GM13977 (cell line): ENCODE data around the gene MORF4L1.
A peak's percentile ranks its signal among the peaks of the same experiment; 100 is the strongest.

Experiments used
- DNase-seq: peaks from one replicate; pipeline ENCODE4 v3.0.0; 2012; ENCODE audit warnings: low spot score
- in situ Hi-C: fragments of 300-500 bp; cut with MboI; formaldehyde crosslinking; loops from one replicate; pipeline ENCODE4 v1.12.0; 2022; ENCODE audit warnings: low sequenced_read_pairs, low pct_unique_long_range_greater_than_20kb, mixed read lengths, inconsistent platforms; ENCODE audit not compliant: unreplicated experiment
- TF ChIP-seq, protein P1 (sequence below): IDR thresholded peaks from 2 replicates; pipeline ENCODE4 v1.5.1; 2012; ENCODE audit warnings: mild to moderate bottlenecking, control low read depth; ENCODE audit not compliant: insufficient read depth; ENCODE audit errors: extremely low read depth, missing control alignments

Gene MORF4L1

DNA sequence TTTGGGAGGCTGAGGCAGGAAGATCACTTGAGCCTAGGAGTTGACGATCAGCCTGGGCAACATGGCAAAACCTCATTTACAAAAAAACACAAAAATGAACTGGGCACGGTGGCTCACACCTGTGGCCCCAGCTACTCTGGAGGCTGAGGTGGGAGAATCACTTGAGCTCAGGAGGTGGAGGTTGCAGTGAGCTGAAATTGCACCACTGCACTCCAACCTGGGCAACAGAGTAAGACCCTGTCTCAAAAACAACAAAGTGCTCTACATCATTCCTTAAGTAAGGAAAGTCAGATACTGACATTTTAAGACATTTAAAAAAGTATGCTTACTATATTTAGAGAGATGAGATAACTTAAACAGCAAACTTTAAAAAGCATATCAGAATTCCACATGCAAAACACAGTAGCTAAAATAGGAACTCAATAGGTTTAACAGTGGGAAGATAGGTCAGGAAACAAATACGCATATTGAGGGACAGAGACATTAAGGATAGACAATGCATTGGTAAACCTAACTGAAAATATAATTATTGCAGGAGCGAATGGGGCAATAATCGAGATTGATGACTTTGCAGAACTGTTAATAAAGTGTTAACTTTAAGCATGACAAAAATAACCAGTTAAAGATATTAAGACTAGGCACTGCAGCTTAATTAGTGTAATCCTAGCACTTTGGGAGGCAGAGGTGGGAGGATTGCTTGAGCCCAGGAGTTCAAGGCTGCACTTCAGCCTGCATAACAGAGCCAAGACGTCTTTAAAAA is 32.1 kb downstream of the MORF4L1 start:
- no peak for DNase-seq
- in situ Hi-C loops, result no loop called here
- TF ChIP-seq, protein P1, sequence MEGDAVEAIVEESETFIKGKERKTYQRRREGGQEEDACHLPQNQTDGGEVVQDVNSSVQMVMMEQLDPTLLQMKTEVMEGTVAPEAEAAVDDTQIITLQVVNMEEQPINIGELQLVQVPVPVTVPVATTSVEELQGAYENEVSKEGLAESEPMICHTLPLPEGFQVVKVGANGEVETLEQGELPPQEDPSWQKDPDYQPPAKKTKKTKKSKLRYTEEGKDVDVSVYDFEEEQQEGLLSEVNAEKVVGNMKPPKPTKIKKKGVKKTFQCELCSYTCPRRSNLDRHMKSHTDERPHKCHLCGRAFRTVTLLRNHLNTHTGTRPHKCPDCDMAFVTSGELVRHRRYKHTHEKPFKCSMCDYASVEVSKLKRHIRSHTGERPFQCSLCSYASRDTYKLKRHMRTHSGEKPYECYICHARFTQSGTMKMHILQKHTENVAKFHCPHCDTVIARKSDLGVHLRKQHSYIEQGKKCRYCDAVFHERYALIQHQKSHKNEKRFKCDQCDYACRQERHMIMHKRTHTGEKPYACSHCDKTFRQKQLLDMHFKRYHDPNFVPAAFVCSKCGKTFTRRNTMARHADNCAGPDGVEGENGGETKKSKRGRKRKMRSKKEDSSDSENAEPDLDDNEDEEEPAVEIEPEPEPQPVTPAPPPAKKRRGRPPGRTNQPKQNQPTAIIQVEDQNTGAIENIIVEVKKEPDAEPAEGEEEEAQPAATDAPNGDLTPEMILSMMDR, result no peak

DNA sequence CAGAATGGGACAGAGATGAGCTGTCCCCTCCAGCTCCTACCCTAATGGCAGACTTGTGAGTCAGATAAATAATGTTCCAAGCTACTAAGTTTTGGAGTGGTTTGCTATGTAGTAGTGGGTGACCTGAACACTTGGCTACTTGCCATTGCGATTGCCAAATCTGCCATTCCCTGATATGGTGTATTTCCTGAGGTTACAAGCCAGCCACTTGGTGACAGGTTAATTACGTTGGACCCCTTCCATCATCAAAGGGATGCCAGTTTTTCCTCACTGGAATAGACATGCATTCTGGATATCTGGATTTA is 33.6 kb downstream of the MORF4L1 start:
- no peak for DNase-seq
- in situ Hi-C loops, result no loop called here

DNA sequence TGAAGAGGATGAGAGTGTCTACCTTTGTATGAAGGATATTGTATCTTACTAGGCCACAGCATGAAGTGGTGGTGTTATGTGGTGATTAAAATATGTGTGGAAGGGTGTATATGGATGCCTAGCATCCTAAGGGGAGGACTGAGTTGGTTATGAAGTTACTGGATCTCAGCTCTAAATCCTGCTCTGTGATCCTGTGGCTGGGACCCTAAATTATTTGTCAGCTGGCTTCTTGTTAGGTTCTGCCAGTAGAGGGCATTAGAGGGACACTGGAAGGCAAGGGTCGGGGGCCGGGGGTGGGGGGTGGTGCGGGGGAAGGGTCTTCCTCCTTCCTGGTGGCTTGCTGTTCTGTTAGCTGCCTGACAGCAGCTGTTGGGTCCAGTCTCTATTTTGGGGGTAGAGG is 34.9 kb downstream of the MORF4L1 start:
- DNase-seq, result no peak
- TF ChIP-seq, protein P1, result peak; percentile 29
- in situ Hi-C loops, result no loop called here

More for the DNA sequence above, 33.6 kb downstream of the MORF4L1 start:
- TF ChIP-seq, protein P1, result no peak

DNA sequence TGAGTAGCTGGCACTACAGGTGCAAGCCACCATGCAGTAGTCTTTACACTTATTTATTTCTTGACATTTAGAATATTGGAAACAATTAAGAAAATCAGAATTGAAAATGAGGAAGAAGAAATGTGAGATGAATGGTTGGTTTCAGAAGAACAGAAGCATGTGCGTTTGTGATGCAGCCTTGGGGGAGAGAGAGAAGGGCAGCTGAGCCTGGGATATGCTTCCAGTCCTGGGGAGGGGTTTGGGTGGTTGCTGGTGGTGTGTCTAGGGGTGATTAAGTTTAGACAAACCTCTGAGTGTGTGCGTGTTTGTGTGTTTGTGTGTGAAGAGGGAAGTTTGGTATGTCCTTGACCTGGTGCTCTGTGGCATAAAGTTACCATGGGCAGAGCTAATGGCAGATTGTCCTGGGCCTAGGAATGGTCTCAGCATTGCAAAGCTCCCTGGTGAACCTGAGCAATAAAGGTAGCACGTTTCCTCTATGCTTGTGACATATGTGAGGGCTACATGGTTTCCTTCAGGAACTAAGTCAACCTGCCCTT is 36.5 kb downstream of the MORF4L1 start:
- TF ChIP-seq, protein P1, result peak; percentile 4
- no peak for DNase-seq
- in situ Hi-C loops, result no loop called here

DNA sequence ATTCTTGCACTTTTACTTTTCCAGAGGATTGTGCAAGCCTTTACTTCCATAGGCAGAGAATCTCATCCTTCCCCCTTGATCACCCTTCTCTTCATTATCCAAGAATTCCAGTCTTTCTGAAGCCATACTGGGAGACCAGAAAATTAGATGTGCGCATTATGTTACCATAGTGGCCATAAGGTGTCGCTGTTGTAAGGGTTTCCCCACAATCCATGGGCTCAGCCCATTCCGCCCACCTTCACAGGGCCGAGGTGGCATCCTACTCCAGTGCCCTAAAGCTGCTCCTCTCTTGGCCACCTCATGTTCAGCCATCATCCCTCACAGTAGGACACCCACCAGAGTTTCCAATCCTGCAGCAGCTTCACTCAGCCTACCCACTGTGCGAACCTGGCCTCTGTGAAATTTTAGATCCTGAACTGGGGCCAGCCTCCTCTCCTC is 37.1 kb downstream of the MORF4L1 start:
- in situ Hi-C loops, result loop anchor here (10.0 kb wide), 2 partner anchors 75 to 275 kb away; no protein-coding TSS in a partner anchor
- TF ChIP-seq, protein P1, result peak; percentile 68
- peak; percentile 52 for DNase-seq

DNA sequence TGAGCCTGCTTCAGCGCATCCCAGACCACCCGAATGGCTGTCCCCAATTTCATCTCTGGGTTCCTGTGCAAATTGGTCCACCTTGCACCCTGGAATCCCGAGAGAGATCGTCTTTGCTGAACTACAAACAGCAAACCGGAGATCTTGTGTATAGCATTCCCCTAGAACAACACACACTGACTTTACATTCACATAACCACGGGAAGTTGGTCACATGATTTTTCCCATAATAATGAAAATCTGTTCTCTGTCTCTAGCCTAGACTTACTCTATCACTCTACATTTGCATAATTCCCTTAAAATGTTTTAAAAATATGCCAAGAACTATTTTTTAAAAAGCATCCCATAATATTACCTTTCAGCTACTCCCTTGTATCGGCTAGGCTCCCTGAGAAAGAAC is 37.6 kb downstream of the MORF4L1 start:
- in situ Hi-C loops, result loop anchor here (10.0 kb wide), 2 partner anchors 75 to 275 kb away; no protein-coding TSS in a partner anchor
- TF ChIP-seq, protein P1, result no peak
- DNase-seq, result no peak
